Right lobe of liver (tissue), 6 donors: ENCODE measurements around the gene OR5AC2. TPM values are rescaled to one million over a fixed set of nuclear protein-coding genes. Genes with fewer than 3 reads are reported as not detected.

Experiments
- ATAC-seq, 4 donors: fragments of 200-7000 bp; cut with Tn5 transposase; one replicate each; pipeline ENCODE4 v1.9.1; 2020; ENCODE audit warnings: mild to moderate bottlenecking in 4 of 4, moderate library complexity in 4 of 4
- DNase-seq, 3 donors: peaks; one replicate each; pipeline ENCODE4 v3.0.0-alpha.2; 2020
- H3K27ac ChIP-seq, 3 donors: fragments of 200-600 bp; one replicate each; pipeline ENCODE4 v1.8.0; 2022
- H3K27me3 ChIP-seq, 2 donors: fragments of 200-600 bp; one replicate each; pipeline ENCODE4 v1.8.0; 2022
- H3K36me3 ChIP-seq, 4 donors: fragments of 200-600 bp; sonication (generic) in 1 of 4; one replicate each; pipeline versions ENCODE4 v1.5.1 to v1.8.0; 2017 to 2022; ENCODE audit warnings: control low read depth in 1 of 4
- H3K4me1 ChIP-seq, 4 donors: fragments of 200-600 bp; sonication (generic) in 1 of 4; one replicate each; pipeline versions ENCODE4 v1.5.1 to v1.8.0; 2017 to 2022; ENCODE audit warnings: control low read depth in 1 of 4
- H3K4me3 ChIP-seq, 3 donors: fragments of 200-600 bp; one replicate each; pipeline ENCODE4 v1.8.0; 2022
- H3K9me3 ChIP-seq, 4 donors: fragments of 200-600 bp; sonication (generic) in 1 of 4; one replicate each; pipeline versions ENCODE4 v1.5.1 to v1.8.0; 2017 to 2022; ENCODE audit warnings: control low read depth in 1 of 4
- CTCF ChIP-seq, 4 donors: fragments of 200-600 bp in 3 of 4; fragments of 450-650 bp in 1 of 4; IDR thresholded peaks; one replicate each; pipeline versions ENCODE4 v1.5.1 to v1.8.0; 2016 to 2022; ENCODE audit warnings: antibody characterized with exemption in 4 of 4, mild to moderate bottlenecking in 2 of 4
- POLR2A ChIP-seq: fragments of 450-650 bp; IDR thresholded peaks from one replicate; pipeline ENCODE4 v1.6.1; 2017; ENCODE audit warnings: antibody characterized with exemption, mild to moderate bottlenecking
- WGBS: methylation state at CpG from one replicate; pipeline ENCODE4 v1.1.6; 2018; ENCODE audit warnings: low coverage, low lambda C conversion rate; ENCODE audit not compliant: insufficient coverage; ENCODE audit errors: missing lambda C conversion rate; 5-methylcytosine and 5-hydroxymethylcytosine counted together
- intact Hi-C, 2 donors: fragments of 100-400 bp; cut with DNase I; formaldehyde crosslinking; loops; one replicate each; pipeline versions ENCODE4 v1.11.2 to v1.14.1; 2022
- total RNA-seq, 6 experiments: library from RNA; depleted of rRNA in 2 of 6; stranded (reverse); fragments of >200 nt in 2 of 6; fragmentation: NEBNext Ultra II Directional in 3 of 6; extraction: Animal tissue kit (Norgen Biotek cat#: 25700) in 3 of 6; gene quantifications; one replicate each; pipeline versions ENCODE4 v1.1.0 to v1.2.4, GENCODE V29; 2016 to 2023
- donor health status: DM: no; HTN: yes; CAD: no.
- donor health status: DM: no; HTN: no; CAD: no.
- donor health status: DM: no; HTN: no; CAD: no.
- donor health status: DM: no; HTN: yes; CAD: no.
- donor health status: DM: no; HTN: yes; CAD: no.

The OR5AC2 gene
- total RNA-seq, 6 experiments from 2014 or later, result not detected

- Histone ChIP-seq H3K4me1 (no peaks in the 10 kb centered on the region), H3K27me3 (no peaks in the 10 kb centered on the region), H3K36me3 (no peaks in the 10 kb centered on the region), H3K9me3 (no peaks in the 10 kb centered on the region), H3K27ac (no peak overlapping the region), H3K4me3 (no peak overlapping the region)
- 75% methylated on average over 1 of the region's 1 CpG for WGBS
- ATAC-seq (no peak), DNase-seq (no peak)
- TF ChIP-seq CTCF (IDR thresholded peaks at IDR 0.05), result no peak
- no peak for TF ChIP-seq POLR2A
- intact Hi-C loops, result loop anchor here (5.0 to 10.0 kb wide), 2 partner anchors 283 to 286 kb away; no protein-coding TSS in a partner anchor
Observed at GRCh38 chr3:98041350-98041749, 45.6 kb upstream of the OR5AC2 start.

- Histone ChIP-seq H3K27me3 (no peaks in the 10 kb centered on the region), H3K27ac (no peak overlapping the region), H3K36me3 (no peaks in the 10 kb centered on the region), H3K4me3 (no peak overlapping the region), H3K9me3 (no peaks in the 10 kb centered on the region), H3K4me1 (no peaks in the 10 kb centered on the region)
- DNase-seq (no peak), ATAC-seq (no peak)
- intact Hi-C loops, result loop anchor here in 1 of 2 donors (10.0 kb wide), 1 partner anchor 276 kb away; no protein-coding TSS in a partner anchor
- TF ChIP-seq CTCF (IDR thresholded peaks at IDR 0.05) (no peak), POLR2A (no peak)
- WGBS, result 4% methylated on average over 1 of the region's 1 CpG
Observed at GRCh38 chr3:98048586-98048985, 38.4 kb upstream of the OR5AC2 start.

GRCh38 chr3:98049271-98049670, 37.7 kb upstream of the OR5AC2 start:
- no peak for DNase-seq

GRCh38 chr3:98056035-98056434, 30.9 kb upstream of the OR5AC2 start:
- Histone ChIP-seq H3K4me1 (no peaks in the 10 kb centered on the region), H3K9me3 (no peaks in the 10 kb centered on the region), H3K27ac (no peak overlapping the region), H3K4me3 (no peak overlapping the region), H3K27me3 (no peaks in the 10 kb centered on the region), H3K36me3 (no peaks in the 10 kb centered on the region)
- TF ChIP-seq POLR2A (no peak), CTCF (IDR thresholded peaks at IDR 0.05) (no peak)
- ATAC-seq, result no peak
- DNase-seq, result no peak
- intact Hi-C loops, result no loop called here

More at GRCh38 chr3:98049271-98049670, 37.7 kb upstream of the OR5AC2 start:
- no peak for ATAC-seq
- WGBS, result 60% methylated on average over 1 of the region's 1 CpG
- Histone ChIP-seq H3K4me1 (no peaks in the 10 kb centered on the region), H3K27me3 (no peaks in the 10 kb centered on the region), H3K27ac (no peak overlapping the region), H3K9me3 (no peaks in the 10 kb centered on the region), H3K36me3 (no peaks in the 10 kb centered on the region), H3K4me3 (no peak overlapping the region)
- TF ChIP-seq CTCF (IDR thresholded peaks at IDR 0.05) (no peak), POLR2A (no peak)
- intact Hi-C loops, result loop anchor here in 1 of 2 donors (10.0 kb wide), 1 partner anchor 276 kb away; no protein-coding TSS in a partner anchor

GRCh38 chr3:98057631-98058030, 29.3 kb upstream of the OR5AC2 start:
- no peak for ATAC-seq
- 50% methylated on average over 1 of the region's 1 CpG for WGBS
- intact Hi-C loops, result no loop called here

More at GRCh38 chr3:98057631-98058030, 29.3 kb upstream of the OR5AC2 start:
- no peak for TF ChIP-seq POLR2A
- TF ChIP-seq CTCF (IDR thresholded peaks at IDR 0.05), result no peak
- Histone ChIP-seq H3K4me1 (no peaks in the 10 kb centered on the region), H3K9me3 (no peaks in the 10 kb centered on the region), H3K27me3 (no peaks in the 10 kb centered on the region), H3K4me3 (no peak overlapping the region), H3K27ac (no peak overlapping the region), H3K36me3 (no peaks in the 10 kb centered on the region)
- DNase-seq, result no peak
